Gastroesophageal sphincter (tissue), 3 donors: ENCODE measurements around the gene KDM5B.

Experiments
- POLR2A ChIP-seq, 2 donors: fragments of 450-650 bp; IDR thresholded peaks; one replicate each; pipeline ENCODE4 v1.6.1; 2017; ENCODE audit warnings: antibody characterized with exemption in 2 of 2, mild to moderate bottlenecking in 2 of 2, moderate library complexity in 1 of 2
- POLR2AphosphoS5 ChIP-seq: sonication (generic); formaldehyde crosslinking; IDR thresholded peaks from one replicate; pipeline ENCODE4 v1.6.1; 2017; ENCODE audit warnings: antibody characterized with exemption
- TF ChIP-seq, protein P1 (sequence below), 4 experiments: fragments of 200-600 bp in 2 of 4; fragments of 450-650 bp in 2 of 4; sonication (generic) in 1 of 4; IDR thresholded peaks; one replicate each; pipeline ENCODE4 v1.5.1; 2017 to 2019; ENCODE audit warnings: antibody characterized with exemption in 4 of 4, mild to moderate bottlenecking in 2 of 4, moderate library complexity in 2 of 4

DNA sequence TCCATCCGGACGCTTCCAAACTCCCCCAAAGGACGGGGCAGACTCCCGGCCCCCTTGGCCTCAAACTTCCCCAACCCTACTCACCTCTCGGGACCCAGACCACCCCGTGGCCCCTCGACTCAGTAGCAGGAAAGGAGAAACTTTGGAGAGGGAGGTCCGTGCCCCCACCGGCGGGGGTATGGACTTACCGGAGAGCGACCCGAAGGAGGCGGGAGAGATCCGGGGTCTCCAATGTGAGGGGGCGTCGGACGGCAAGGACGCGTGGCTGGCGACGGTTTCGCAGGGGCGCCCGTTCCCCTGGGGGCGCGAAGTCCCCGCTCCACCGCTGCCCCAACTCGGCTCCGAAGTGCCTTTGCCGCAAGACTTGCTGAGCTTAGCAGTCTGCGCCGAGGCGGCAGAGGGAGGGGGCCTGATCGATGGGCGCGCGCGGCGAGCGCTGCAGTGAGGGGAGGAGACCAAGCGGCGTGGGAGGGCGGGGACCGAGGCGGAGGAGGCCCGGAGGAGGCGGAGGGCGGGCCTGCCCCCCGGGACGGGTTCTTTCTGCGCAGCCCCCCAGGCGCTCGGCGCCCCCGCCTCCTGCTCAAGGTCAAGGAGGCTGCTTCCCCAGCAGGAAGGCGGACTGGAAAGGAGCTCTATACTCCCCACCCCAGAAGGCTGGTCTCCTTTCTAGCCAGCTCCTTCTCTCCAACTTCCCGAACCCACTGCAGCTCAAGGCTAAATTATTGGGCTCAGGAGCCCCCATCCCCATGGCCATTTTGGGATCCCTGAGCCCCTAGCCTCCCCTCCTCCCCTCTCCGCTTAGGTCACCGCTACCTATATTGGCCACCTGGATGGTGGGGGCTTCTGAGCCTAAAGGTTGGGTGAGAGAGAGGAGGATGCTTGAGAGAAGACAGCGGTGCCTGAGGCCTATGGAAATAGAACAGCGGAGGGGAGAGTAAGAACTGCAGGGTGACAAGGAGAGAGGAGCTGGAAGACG, 97.9 kb downstream of the KDM5B start, which contains the start of gene SYT2:
- TF ChIP-seq, protein P1, sequence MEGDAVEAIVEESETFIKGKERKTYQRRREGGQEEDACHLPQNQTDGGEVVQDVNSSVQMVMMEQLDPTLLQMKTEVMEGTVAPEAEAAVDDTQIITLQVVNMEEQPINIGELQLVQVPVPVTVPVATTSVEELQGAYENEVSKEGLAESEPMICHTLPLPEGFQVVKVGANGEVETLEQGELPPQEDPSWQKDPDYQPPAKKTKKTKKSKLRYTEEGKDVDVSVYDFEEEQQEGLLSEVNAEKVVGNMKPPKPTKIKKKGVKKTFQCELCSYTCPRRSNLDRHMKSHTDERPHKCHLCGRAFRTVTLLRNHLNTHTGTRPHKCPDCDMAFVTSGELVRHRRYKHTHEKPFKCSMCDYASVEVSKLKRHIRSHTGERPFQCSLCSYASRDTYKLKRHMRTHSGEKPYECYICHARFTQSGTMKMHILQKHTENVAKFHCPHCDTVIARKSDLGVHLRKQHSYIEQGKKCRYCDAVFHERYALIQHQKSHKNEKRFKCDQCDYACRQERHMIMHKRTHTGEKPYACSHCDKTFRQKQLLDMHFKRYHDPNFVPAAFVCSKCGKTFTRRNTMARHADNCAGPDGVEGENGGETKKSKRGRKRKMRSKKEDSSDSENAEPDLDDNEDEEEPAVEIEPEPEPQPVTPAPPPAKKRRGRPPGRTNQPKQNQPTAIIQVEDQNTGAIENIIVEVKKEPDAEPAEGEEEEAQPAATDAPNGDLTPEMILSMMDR (IDR thresholded peaks at IDR 0.05), result no peak
- no peak for TF ChIP-seq POLR2AphosphoS5
- no peak for TF ChIP-seq POLR2A (IDR thresholded peaks at IDR 0.05)
